ENCODE measurements around the gene VENTX.

DNA sequence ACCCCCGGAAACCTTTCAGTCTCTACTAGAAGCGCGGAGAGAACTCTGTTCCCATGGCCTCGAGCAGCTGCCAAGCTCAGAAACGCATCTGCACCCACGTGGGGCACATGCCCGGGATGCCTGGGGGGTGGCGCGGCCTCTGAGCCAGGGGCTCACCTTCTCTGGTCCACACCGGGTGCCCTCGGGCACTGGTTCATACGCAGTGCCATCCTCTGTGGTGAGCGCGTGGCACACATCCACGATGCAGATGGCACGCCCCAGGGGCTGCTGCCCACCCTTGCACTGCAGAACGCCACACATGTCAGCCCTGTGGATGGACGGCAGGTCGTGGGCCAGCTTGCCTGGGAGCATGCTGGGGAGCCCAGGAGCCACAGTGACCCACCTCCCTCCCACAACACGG, 32.5 kb downstream of the VENTX start:
- TF ChIP-seq, protein P1, sequence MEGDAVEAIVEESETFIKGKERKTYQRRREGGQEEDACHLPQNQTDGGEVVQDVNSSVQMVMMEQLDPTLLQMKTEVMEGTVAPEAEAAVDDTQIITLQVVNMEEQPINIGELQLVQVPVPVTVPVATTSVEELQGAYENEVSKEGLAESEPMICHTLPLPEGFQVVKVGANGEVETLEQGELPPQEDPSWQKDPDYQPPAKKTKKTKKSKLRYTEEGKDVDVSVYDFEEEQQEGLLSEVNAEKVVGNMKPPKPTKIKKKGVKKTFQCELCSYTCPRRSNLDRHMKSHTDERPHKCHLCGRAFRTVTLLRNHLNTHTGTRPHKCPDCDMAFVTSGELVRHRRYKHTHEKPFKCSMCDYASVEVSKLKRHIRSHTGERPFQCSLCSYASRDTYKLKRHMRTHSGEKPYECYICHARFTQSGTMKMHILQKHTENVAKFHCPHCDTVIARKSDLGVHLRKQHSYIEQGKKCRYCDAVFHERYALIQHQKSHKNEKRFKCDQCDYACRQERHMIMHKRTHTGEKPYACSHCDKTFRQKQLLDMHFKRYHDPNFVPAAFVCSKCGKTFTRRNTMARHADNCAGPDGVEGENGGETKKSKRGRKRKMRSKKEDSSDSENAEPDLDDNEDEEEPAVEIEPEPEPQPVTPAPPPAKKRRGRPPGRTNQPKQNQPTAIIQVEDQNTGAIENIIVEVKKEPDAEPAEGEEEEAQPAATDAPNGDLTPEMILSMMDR (IDR thresholded peaks at IDR 0.05), result no peak
- no peak for TF ChIP-seq POLR2AphosphoS5 (IDR thresholded peaks at IDR 0.05)
